ENCODE data around the gene RABGAP1L. TPM values are rescaled to one million over a fixed set of nuclear protein-coding genes. Genes with fewer than 3 reads are reported as not detected.

RABGAP1L gene
- total and polyA plus RNA-seq, 2 of the 4 experiments (the other 2 are of a cell fraction) = 7.9 to 26.7 TPM

GRCh38 chr1:174393885-174394284, 234.6 kb downstream of the RABGAP1L start:
- Histone ChIP-seq H3K9me3 (ENCODE audit: control insufficient read depth, insufficient read depth, low read length) (peaks cover 1% of the 10 kb centered on the region; the same call in 1 of the 2 replicates), H3K27ac (ENCODE audit: insufficient read depth, low read length) (no peak overlapping the region), H3K79me1 (ENCODE audit: low read depth in 1 of 2, low read length in 2 of 2) (no peaks in the 10 kb centered on the region), H3K36me3 (ENCODE audit: control insufficient read depth, insufficient read depth, low read length) (peaks cover 2% of the 10 kb centered on the region; the same call in 1 of the 2 replicates), H3K4me2 (ENCODE audit: low read depth, low read length) (no peak overlapping the region), H2BK20ac (ENCODE audit: low read depth, low read length) (no peak overlapping the region), H4K5ac (ENCODE audit: low read depth, low read length) (no peak overlapping the region), H2BK120ac (ENCODE audit: low read depth, low read length) (no peak overlapping the region), H4K91ac (ENCODE audit: insufficient read depth, low read depth, low read length) (no peak overlapping the region), H3K23ac (ENCODE audit: low read depth, low read length) (no peak overlapping the region), H3K4me1 (ENCODE audit: control insufficient read depth, insufficient read depth, low read length) (peaks cover 5% of the 10 kb centered on the region), H2AK9ac (replicated peaks; ENCODE audit: low read depth, low read length, poor library complexity) (no peak overlapping the region), H2BK15ac (ENCODE audit: low read depth, low read length) (no peak overlapping the region), H3K9ac (ENCODE audit: low read depth, low read length) (no peak overlapping the region), H3K4ac (ENCODE audit: low read depth, low read length) (no peak overlapping the region), H2AFZ (replicated peaks; ENCODE audit: low read length, poor library complexity) (no peak overlapping the region), H3K18ac (ENCODE audit: low read depth, low read length) (no peak overlapping the region), H3K27me3 (ENCODE audit: control insufficient read depth, insufficient read depth, low read length) (no peaks in the 10 kb centered on the region), H2BK5ac (ENCODE audit: low read depth, low read length, poor library complexity, severe bottlenecking) (no peak overlapping the region), H3K9me1 (ENCODE audit: insufficient read depth, low read length) (no peaks in the 10 kb centered on the region), H2AK5ac (ENCODE audit: low read depth, low read length) (no peak overlapping the region), H4K20me1 (ENCODE audit: insufficient read depth, low read length) (no peaks in the 10 kb centered on the region), H3K4me3 (ENCODE audit: insufficient read depth, low read depth, low read length) (no peak overlapping the region), H4K8ac (ENCODE audit: low read depth in 2 of 2, low read length in 2 of 2) (no peak overlapping the region), H3K56ac (ENCODE audit: extremely low read depth, insufficient read depth, low read length) (no peak overlapping the region), H3K14ac (replicated peaks; ENCODE audit: low read depth, low read length) (no peak overlapping the region)
- ChIA-PET CTCF (no interaction called here), POLR2A (ENCODE audit: unreplicated experiment) (no interaction called here)
- no peak for DNase-seq
- intact Hi-C loops (cut with micrococcal nuclease) (no loop called here), in situ Hi-C loops (cut with MboI; ENCODE audit: low sequenced_read_pairs) (no loop called here), dilution Hi-C loops (cut with HindIII; ENCODE audit: low sequenced_read_pairs, unreplicated experiment) (no loop called here)
- no peak for TF ChIP-seq FOS (IDR thresholded peaks at IDR 0.05; ENCODE audit: low read depth, low read length)
- no peak for TF ChIP-seq MAZ (IDR thresholded peaks at IDR 0.05; ENCODE audit: borderline replicate concordance, low read depth, low read length)
- TF ChIP-seq CEBPB (IDR thresholded peaks at IDR 0.05; ENCODE audit: low read depth, low read length) = no peak
- no peak for TF ChIP-seq CHD1 (IDR thresholded peaks at IDR 0.05; ENCODE audit: low read depth, low read length)
- no peak for TF ChIP-seq USF2 (IDR thresholded peaks at IDR 0.05; ENCODE audit: low read depth, low read length)
- TF ChIP-seq RFX5 (IDR thresholded peaks at IDR 0.05; ENCODE audit: low read depth, low read length) = no peak
- TF ChIP-seq NFE2L2 (IDR thresholded peaks at IDR 0.05; ENCODE audit: low read depth, low read length) = no peak
- WGBS, 2 experiments (ENCODE audit: extremely low coverage in 2 of 2, insufficient read length in 1 of 2) = no CpG with 5 or more reads among the region's 4 CpGs
- no TSS peak for BruUV-seq (replicated peaks)
- ATAC-seq (ENCODE audit: low read depth) = no peak
